ENCODE results near the gene LRRC51.

The LRRC51 gene

DNA sequence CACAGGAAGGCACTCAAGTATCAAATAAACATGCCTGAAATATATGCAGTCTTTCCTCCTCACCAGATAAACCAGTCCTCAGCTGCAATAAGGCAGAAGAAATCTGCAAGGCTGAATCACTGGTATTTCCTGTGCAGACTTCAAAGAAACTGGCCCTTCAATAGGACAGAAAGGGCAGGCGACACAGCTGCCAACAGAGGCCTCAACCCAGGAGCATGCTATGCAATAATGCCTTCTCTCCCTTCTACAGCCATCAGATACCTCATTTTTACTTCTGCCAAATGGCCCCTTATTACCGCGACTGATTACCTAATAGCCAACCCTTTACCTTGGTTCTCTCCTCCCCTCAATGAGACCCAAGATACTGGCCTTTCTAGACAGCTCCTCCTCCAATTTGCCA lies 8.3 kb upstream of the LRRC51 start:
- DNase-seq: no peak

- DNase-seq: no peak
Observed at GRCh38 chr11:72075109-72075508, 5.5 kb upstream of the LRRC51 start.

DNA sequence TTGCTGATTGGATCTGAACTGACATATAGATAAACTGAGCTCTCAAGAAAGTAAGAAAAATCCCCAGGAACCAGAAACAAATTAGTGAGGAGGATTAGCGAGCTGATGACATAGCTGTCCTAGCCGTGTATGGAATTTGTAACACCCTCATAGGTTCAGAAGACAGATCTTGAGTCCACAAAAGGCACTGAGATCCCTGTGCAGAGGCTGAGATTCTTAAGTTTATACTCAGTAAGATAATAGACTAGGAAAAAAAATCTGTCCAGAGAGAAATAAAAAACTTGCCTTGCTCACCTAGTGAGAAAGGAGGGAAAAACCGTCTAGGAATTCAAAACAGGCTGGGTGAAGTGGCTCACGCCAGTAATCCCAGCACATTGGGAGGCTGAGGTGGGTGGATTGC lies 4.9 kb upstream of the LRRC51 start:
- no peak for DNase-seq

DNA sequence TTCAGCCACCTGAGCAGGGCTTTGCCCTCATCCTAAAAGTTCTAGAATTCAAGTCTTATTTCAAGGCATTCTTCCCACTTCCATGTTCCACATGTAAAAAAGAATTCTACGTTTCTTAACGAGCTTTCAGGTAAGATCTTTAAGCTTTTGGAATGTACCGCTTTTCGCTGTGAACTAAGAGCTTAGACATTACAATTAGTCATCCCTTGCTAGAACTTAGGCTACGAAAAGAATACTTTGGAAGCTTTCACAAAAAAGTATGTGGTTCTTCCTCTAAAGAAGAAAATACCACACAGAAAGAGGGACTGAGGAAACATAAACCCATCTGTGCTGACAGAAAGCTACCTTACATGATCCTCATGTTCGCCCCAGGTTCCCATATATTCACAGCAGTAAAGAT lies 2.2 kb upstream of the LRRC51 start:
- DNase-seq: no peak

DNA sequence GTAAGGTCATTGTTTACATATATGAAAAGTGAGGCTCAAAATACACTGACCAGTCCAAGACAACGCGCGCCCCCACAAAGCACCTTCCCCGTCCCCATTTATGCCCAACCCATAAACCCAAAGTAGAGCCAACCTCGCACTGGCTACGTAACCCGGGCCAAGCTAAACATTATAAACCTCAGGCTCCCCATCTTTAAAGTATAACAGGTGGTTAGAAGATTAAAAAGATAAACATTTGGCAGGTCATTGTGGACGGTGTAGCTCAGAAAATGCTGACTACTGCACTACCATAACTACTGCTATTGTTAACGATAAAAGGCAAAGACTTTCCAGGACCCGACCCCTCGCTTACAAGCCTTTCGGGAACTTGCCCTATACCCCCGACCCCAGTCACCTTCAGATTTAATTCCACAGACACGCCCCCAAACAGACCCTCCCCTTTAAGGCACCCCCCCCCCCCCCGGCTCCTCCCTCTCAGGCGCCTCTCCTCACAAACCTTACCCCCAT lies 778 bp upstream of the LRRC51 start:
- DNase-seq: peak; percentile 72

DNA sequence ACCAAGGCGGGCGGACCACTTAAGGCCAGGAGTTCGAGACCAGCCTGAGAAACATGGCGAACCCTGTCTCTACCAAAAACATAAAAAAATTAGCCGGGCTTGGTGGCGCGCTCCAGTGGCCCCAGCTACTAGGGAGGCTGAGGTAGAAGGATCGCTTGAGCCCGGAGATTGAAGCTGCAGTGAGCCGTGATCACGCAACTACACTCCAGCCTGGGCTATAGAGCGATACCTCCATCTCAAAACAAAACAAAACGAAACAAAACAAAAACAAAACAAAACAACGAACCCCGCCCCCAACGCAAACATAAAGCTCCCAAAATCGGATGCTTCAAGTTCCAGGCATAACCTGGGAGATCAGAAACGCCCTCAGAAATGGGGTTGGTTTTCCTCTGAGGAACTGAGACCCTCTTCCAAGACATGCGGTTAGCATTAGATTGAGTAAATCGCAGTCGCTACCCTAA lies 564 bp downstream of the LRRC51 start:
- DNase-seq: no peak

- DNase-seq: no peak
Observed at GRCh38 chr11:72081821-72082453, 1.3 kb downstream of the LRRC51 start.

DNA sequence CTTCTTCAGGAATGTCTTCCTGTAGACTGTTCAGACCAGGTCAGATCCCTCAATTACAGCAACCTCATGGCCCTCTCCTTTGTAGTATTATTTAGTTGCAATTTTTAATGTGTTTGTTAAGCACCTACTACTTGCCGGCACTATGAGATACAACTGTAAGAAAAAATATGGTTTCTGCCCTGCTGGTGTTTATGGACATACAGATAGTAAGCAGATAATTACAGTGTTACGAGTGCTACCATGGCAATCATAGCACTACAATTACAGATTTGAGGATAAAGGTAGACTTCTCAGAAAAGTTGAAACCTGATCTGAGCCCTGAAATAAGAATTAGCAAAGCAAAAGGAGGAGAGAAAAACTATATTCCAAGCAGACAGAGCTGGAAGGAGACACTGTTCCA lies 2.8 kb downstream of the LRRC51 start:
- DNase-seq: no peak

DNA sequence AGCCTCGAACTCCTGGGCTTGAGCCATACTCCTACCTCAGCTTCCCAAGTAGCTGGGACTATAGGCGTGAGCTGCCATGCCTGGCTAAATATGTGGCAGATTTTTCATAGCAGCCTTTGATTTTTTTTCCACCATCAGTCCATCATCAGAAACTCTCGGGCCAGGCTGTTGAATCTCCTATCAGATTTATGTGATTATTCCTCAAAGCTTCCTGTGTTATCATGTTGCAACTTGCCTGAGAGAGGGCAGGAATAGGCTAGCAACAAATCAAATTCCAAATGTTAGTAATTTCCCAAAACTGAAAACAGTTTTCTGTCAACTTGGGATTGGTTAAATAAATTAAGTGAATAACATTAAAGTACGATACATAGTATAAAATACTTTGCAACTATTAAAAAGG lies 3.4 kb downstream of the LRRC51 start:
- DNase-seq: no peak

- no peak for DNase-seq
Observed at GRCh38 chr11:72084965-72085364, 4.3 kb downstream of the LRRC51 start.

DNA sequence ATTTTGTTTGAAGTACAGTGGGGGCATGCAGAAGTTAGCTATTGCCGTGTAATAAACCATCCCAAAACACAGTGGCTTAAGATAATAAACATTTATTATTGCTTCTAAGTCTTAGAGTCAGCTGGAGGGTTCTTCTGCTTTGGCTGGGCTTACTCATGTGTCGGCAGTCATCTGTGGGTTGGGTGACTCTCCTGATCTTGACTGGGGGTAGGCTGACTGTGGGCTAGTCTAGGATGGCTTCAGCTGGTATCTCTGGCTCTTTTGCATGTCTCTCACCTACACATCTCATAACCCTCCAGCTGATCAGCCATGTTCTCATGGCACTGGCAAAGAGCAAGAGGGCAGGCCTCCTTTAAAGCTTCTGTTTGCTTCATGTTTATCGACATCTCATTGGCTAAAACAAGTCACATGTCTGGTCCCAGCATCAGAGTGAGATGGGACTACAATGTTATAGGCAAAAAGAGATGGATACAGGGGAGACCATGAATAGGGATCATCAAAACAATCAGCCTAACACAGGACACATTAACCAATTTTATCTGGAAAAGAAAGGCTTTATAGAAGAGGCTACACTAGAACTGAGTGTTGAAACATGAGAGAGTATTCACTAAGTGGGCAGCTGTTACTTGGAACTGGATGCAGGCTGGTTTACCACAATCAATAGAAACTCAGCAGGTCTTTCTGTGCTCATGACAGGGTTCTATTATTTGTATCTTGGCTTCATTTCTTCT lies 5.1 kb downstream of the LRRC51 start:
- DNase-seq: no peak

DNA sequence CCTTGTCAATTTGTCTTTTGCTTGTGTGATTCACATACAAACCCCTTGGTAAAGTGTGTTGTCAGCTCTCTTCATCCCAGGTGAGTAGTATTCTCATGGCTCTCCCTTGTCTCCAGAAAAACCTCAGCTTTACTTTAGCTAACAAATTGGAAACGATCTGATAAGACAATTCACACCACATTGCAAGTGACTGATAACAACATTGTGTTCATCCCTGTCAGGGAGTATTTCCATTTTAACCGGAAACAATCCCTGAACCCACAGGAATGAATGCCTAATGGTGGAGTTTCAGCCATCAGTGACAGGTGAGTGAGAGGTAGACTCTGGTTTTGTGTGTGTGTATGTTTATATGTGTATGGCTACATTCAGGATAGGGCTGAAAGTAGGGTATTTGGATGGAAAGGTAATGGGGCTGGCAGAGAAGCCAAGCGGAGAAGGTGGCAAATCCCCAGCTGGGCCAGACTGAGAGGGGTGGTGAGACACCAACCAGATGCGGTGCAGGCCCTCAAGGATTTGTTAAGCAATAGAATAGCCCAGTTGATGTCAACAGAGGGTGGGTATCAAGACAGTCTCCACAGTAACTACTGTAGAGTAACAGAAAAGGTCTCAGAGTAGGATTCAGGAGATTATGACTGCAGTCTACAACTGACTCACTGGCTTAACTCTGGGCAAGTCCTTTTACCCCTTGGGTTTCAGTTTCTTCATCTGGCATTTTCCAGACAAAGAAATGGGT lies 7.6 kb downstream of the LRRC51 start:
- DNase-seq: no peak

DNA sequence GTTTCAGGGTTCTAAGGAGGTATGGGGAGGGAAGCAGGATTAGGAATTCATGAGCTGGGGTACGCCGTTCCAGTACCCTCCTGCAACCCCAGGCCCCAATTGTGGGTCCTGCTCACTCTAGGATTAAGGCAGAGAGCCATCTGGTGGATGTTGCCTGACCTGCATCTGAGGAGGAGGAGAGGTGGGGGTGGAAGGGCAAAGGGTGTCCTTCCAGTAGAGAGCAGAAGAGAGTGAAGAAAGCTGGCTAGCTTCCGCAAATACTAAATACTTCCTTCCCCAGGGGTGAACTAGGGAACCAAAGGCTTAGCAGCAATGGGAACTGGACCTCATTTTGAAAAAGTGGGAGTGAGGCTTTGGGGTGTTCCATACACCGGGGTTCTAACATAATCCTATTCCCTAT lies 10.6 kb downstream of the LRRC51 start:
- peak; percentile 31 for DNase-seq

DNA sequence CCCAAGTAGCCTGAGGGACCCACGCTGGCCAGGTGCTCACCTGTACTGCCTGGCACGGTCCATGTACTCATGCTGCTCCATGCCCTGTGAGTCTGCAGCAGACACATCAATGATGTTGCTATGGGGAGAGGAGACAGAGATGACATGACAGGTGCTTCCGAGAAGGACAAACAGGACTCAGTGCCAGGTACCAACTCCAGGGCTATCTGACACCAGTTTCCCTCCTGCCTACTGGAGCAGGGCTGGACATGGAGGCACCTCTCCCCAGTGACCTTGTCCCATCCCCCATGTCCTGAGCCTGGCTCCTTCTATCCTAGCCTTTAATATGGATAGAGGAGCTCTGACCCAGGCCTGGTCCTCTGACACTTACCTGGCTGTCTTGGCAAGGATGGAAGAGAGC lies 18.1 kb downstream of the LRRC51 start:
- DNase-seq: no peak

- no peak for DNase-seq
Observed at GRCh38 chr11:72100009-72100408, 19.4 kb downstream of the LRRC51 start.

DNA sequence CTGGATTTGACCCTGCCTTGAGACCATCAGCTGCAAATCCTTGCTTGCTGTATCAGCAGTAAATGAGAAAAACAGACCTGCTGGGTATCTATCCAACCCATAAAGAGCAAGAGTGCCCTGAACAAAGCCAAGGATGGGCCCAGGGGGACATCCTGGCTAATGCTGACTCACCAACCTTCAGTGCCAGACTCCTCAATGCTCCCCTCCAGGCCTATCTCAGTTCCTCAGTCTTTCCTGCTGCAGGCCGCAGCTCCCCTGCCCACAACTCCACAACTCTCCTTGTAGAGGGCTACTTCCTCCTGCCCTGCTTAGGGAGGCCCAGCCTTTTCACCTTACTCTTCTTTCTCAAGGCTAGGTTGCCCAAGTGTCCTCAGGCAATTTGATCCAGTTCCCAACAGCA lies 19.8 kb downstream of the LRRC51 start:
- no peak for DNase-seq

GRCh38 chr11:72102162-72102561 lies 21.5 kb downstream of the LRRC51 start:
- DNase-seq: no peak

GRCh38 chr11:72102631-72102945 lies 21.9 kb downstream of the LRRC51 start:
- no peak for DNase-seq

DNA sequence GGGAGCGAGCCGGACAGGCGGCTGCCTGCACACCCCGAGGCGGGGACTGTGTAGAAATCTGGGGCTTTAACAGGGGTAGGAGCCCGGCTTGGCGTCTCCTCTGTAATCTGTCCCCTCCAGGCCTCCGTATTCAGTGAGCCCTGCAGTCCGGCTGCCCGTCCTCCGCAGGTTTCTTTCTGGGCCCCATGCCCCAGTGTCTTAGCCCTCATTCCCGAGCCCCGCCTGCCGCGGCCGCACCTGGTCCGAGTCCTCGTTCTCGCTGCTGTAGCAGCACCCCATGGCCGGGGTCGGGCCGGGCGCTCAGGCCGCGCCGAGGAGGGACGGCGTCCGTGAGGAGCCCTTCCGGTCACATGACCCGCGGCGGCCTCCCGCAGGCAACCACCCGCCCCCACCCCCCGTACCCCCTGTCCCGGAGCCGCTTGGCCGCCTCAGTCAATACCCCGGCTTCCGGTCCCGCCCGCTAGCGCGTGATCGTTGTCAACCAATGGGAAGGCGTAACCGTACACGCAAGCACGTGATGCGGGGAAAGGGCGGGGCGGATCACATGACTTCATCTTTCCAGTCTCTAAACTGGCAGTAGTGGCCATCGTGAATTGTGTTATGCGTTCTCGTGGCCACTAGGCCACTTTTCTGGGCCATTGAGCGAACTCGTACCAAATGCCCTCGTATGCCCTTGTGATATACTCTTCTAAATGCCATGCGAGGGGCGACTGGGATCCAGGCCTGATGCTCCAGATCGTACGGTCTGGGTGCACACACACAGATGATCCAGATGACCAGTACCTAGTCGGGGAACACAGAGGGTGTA lies 22.5 kb downstream of the LRRC51 start, which contains the start of gene LAMTOR1:
LAMTOR1 (minus strand) TSS at position 352 of the 808 bp plus-strand sequence; CDS start at position 279, 73 bp downstream.
- peak; percentile 99 for DNase-seq

DNA sequence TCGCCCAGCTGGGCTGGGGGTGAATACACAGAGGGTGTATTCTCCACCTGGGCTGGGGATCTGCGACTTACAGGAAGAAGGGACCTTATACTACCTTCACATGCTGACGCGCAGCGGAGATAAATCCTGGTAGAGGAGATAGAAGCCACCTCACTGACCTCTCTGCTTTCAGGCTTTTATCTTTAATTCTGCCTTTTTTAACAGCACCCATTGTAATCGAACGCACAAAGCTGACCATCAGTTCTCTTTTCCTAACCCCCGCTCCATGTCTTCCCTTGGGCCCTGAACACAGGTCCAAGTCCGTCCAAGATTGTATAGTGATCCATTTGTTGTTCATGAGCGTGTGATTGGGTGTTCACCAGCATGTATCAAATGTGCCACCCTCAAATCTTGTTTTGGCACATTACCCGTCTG lies 23.1 kb downstream of the LRRC51 start:
- no peak for DNase-seq

DNA sequence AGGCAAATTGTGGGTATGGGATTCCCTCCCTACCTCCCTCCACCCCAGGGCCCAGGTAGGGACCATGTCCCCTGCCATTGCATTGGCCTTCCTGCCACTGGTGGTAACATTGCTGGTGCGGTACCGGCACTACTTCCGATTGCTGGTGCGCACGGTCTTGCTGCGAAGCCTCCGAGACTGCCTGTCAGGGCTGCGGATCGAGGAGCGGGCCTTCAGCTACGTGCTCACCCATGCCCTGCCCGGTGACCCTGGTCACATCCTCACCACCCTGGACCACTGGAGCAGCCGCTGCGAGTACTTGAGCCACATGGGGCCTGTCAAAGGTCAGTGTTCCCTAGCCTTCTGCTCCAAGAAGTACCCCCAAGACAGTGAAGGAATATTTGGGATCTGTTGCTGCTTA lies 25.2 kb downstream of the LRRC51 start, which contains the start of gene TOMT:
TOMT (plus strand) TSS at position 37 of the 400 bp plus-strand sequence; CDS start at position 65, 28 bp downstream.
- no peak for DNase-seq

- DNase-seq: no peak
Observed at GRCh38 chr11:72111300-72112142, 30.9 kb downstream of the LRRC51 start.
